Stimulated activated CD8-positive, alpha-beta memory T cell treated with anti-CD3 and anti-CD28 coated beads, Interleukin-7, amount 100 ng/mL, for 1 hour (primary cell): Measurements from ENCODE around the gene TTC28.

Source experiments
- DNase-seq, 2 donors: peaks; one replicate each; pipeline ENCODE4 v3.0.0-alpha.2; 2020; ENCODE audit warnings: low read depth in 2 of 2

TTC28 gene

DNA sequence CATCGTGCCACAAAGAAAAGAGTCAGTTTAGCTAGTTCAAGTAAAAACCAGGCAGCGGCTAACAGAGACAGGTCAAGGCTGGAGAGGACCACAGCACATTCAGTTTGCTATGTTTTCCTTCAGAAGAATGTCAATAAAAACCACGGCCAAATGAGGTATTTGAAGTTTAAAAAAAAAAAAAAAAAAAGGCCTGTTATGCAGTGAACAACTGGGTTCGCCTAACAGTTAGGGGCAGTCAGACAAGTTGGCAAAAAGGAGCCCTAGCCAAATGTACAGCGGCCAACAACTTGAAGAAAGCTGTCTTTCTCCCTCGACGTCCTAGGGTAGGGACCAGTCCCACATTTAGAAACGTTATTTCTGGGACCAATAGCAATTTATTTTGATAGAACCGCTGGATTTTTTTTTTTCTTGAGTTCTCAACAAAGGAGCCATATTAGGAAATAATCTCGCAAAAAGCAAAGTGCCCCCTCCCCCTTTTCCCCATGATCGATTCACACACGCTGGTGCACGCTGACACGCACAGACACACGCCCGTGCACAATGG, 237.8 kb downstream of the TTC28 start:
- DNase-seq, result no peak

DNA sequence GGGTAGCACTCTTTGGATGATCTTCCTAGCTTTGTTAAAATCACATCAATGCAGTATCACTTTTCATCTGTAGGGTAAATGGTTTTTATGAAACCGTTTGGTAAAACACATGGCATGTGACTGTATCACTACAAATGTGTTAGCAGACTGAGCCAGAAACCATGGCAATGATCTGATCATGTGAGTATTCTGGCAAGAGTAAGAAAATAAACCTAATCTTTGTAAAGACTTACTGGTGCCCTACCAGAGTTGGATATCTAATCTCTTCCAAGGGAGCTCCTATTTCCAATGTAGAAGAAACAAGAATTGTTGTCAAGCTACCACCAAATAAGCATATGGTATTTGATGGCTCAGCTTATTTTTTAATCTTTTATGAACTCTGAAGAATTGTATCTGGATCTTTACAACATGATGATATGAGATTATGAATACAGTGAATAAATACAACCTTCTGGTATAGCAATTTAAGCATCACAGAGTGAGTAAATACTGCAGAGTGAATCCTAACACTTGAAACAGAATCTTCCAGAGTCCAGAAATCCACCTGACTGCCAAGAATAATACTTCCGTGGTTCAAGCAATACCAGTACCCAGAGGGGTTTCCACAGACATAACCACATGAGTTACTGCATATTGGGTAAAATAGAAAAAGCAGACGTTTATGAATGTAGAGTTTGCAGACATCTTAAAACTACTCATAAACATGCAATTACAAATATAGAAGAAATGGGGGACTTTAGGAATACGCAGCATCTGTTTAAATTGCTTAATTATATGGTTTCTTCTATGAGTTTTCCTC, 238.8 kb downstream of the TTC28 start:
- DNase-seq, result no peak

DNA sequence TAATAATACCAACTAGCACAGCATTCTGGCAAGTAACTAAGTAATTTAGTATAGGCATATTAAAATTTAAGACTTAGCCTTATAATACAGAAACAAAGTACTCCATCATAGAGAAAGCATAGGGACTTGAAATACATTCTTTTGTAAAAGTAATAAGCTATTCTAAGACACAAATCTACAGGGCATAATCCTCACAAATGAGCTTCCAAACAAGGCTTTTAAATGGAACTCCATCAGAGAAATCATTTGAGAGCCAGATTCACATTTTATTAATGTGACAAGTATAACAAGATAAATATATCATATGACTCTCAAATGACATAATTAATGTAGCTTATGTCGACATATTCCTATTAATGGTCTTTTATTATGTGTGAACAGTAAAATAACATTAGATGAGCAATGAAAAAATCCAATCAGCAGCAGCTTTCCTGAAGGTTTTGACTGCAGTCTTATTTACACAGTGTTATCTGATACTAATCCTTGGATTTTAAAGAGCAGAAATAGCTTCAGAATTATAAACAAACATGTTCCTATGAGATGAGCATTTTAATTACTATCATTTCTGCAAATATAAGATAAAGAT, 241.4 kb downstream of the TTC28 start:
- DNase-seq, result no peak

GRCh38 chr22:28435982-28436381, 243.7 kb downstream of the TTC28 start:
- no peak for DNase-seq

GRCh38 chr22:28435140-28435768, 244.4 kb downstream of the TTC28 start:
- DNase-seq, result no peak

GRCh38 chr22:28430466-28431025, 249.1 kb downstream of the TTC28 start:
- no peak for DNase-seq

DNA sequence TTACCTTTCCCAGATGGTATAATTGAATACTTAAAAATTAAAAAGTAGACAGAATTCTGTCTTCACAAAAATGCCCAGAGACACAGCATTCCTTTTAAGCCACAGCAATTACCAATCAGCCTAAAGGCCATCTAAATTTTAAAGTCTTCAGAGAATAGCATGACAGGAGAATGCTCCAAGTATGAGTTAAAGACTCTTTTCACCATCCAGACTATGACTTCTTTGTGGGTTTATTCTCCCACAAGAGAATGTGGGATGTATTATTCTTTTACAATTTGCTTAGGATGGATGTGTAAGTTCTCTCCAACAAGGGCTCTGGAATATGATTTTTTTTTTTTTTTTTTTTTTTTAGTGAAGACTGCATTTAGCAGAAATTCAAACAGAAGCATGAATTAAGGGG, 249.9 kb downstream of the TTC28 start:
- DNase-seq, result no peak

GRCh38 chr22:28428271-28428670, 251.4 kb downstream of the TTC28 start:
- no peak for DNase-seq

GRCh38 chr22:28426346-28427132, 253.1 kb downstream of the TTC28 start:
- DNase-seq, result no peak

DNA sequence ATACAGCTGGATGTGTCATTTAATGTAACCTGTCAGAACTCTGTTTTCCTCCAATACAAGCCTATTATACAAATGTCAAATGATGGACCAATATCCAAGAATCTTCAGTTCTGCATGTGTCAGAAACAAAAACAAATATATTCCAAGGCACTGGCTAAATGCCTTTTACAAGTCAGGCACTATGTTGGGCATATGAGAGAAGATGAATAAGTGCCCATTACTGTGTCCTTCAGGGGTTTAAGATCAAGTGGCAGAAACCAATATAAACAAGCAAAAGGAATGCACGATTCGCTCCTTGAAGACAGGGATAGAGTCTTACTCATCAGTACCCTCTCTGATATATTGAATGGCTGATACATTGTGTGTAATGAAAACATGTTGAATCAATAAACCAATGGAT, 254.4 kb downstream of the TTC28 start:
- no peak for DNase-seq

- DNase-seq, result no peak
These were observed 255.1 kb downstream of the TTC28 start for GRCh38 chr22:28424427-28425080.

- no peak for DNase-seq
These were observed 259.7 kb downstream of the TTC28 start for GRCh38 chr22:28419919-28420318.

GRCh38 chr22:28418008-28418407, 261.6 kb downstream of the TTC28 start:
- no peak for DNase-seq

- no peak for DNase-seq
These were observed 262.2 kb downstream of the TTC28 start for GRCh38 chr22:28417431-28417830.

- DNase-seq, result no peak
These were observed 264.7 kb downstream of the TTC28 start for GRCh38 chr22:28414913-28415312.

DNA sequence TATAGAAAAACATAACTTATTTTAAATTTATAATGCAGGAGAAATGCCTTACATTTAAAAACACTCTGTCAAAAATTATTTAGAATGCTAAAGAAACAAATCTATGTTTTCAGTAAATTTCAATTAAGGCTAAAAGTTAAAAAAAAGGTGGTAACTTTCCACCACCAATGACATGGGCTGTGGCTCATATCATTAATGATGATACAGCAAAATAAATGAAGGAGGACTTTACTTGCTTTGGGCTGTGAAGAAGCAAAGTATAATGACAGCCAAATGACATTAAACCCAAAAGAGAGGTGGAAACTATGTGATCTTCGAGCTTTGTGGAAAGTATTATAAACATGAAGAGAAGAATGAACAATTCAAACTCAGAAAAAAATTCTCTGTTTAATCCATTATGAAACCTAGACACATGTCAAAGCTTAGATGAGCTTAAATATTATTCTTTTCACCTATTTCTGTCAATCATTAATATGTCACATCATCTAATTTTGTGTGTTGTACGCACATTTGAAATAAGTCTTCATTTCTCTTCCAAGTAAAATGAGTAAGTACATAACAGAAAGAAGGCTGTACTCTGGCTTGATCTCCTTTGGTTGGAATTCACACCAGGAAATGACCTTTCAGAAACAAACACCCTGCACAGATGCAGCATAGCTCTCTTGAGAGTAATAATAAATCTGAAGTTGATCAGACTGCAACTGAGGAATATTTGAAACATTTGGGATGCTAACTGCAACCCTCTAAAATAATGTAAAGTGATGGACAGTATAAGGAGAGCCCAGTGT, 265.8 kb downstream of the TTC28 start:
- no peak for DNase-seq

DNA sequence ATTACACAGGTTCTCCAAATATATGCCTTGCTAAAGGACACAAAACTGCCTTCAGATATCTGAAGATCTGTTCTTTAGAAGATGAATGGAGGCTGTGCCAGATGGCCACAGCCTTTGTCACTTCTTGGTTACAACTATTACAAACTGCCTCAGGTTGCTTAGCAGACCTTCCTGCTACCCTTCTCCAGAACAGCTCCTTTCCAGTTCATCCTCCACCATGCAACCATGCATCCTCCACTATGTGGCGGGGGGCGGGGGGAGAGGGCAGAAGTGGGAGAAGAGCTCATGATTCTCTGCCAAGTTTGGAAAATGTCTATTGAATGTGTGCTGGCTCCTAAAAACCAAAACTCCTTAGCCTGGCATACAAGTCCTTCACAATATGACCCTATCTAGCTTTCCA, 267.5 kb downstream of the TTC28 start:
- no peak for DNase-seq

- no peak for DNase-seq
These were observed 268.5 kb downstream of the TTC28 start for GRCh38 chr22:28411125-28411524.

GRCh38 chr22:28410050-28410816, 269.4 kb downstream of the TTC28 start:
- no peak for DNase-seq

DNA sequence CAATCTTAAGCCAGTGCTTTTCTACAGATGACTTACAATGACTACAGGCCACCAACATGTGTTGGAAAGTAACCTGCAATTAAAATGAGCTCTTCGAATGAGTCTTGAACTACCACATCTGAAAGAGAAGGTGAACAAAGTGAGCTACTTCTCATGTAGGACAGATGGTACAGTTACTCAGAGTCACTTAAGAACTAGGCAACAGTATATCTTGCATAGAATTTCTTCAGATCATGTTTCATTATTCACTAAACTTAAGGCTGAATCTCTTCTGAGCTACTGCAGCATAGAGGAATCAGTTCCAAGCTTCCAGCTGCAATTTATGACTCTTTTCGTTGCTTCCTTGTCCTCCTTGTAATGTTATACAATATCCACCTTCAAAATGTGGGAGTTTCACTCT, 270.9 kb downstream of the TTC28 start:
- no peak for DNase-seq
